Adrenal gland (tissue), 12 donors: ENCODE data around the gene LRP2. TPM values are rescaled to one million over a fixed set of nuclear protein-coding genes. Genes with fewer than 3 reads are reported as not detected.

Experiments used
- DNase-seq, 7 donors: peaks; one replicate each; pipeline ENCODE4 v3.0.0-alpha.2; 2019 to 2020
- H3K27ac ChIP-seq, 5 donors: fragments of 200-600 bp; sonication (generic) in 4 of 5; 1 replicate in 3 of 5; 2 replicates in 2 of 5; pipeline versions ENCODE4 v1.5.1 to v1.8.0; 2016 to 2020; ENCODE audit warnings: mild to moderate bottlenecking in 1 of 5
- H3K27me3 ChIP-seq: fragments of 200-600 bp; 2 replicates; pipeline ENCODE4 v1.8.0; 2021
- H3K36me3 ChIP-seq, 2 donors: fragments of 200-600 bp; replicated peaks in 1 of 2; 1 replicate in 1 of 2; 2 replicates in 1 of 2; pipeline versions ENCODE4 v1.5.1 to v1.8.0; 2018 to 2022
- H3K4me1 ChIP-seq, 2 donors: fragments of 200-600 bp; replicated peaks in 1 of 2; 1 replicate in 1 of 2; 2 replicates in 1 of 2; pipeline versions ENCODE4 v1.5.1 to v1.8.0; 2018 to 2021
- H3K4me3 ChIP-seq, 4 donors: fragments of 200-600 bp; sonication (generic) in 3 of 4; one replicate each; pipeline ENCODE4 v1.5.1; 2016 to 2018
- H3K9me3 ChIP-seq, 3 donors: fragments of 200-600 bp; sonication (generic) in 1 of 3; replicated peaks in 1 of 3; 1 replicate in 2 of 3; 2 replicates in 1 of 3; pipeline versions ENCODE4 v1.5.1 to v1.8.0; 2016 to 2021
- POLR2A ChIP-seq, 2 donors: fragments of 450-650 bp; IDR thresholded peaks; one replicate each; pipeline ENCODE4 v1.6.1; 2017; ENCODE audit warnings: antibody characterized with exemption in 2 of 2, mild to moderate bottlenecking in 2 of 2, moderate library complexity in 1 of 2
- WGBS, 4 donors: extraction: QIAGEN DNeasy Blood & Tissue Kit in 2 of 4; methylation state at CpG; one replicate each; pipeline versions ENCODE4 v1.1.5 to v1.1.7; 2013 to 2017; 5-methylcytosine and 5-hydroxymethylcytosine counted together
- intact Hi-C, 2 donors: fragments of 100-400 bp; cut with DNase I; formaldehyde crosslinking; loops; one replicate each; pipeline versions ENCODE4 v1.14.1 to v1.15.0; 2022 to 2023
- polyA plus RNA-seq, 3 donors: library from polyadenylated mRNA; stranded (reverse); fragments of 200-250 nt in 2 of 3; fragments of 350-450 nt in 1 of 3; fragmentation: Illumina TruSeq in 1 of 3; extraction: RNeasy Lipid Tissue Mini Kit (QIAGEN cat#74804) in 1 of 3; gene quantifications; one replicate each; pipeline ENCODE4 v1.2.3, GENCODE V29; 2013 to 2014
- total RNA-seq, 9 donors: library from RNA; depleted of rRNA in 4 of 9; stranded (reverse); fragments of >200 nt in 4 of 9; fragments of 120-200 nt in 1 of 9; fragmentation: NEBNext Ultra II Directional in 1 of 9; extraction: Animal tissue kit (Norgen Biotek cat#: 25700) in 1 of 9; gene quantifications; one replicate each; pipeline versions ENCODE4 v1.1.0 to v1.2.4, GENCODE V29; 2013 to 2023
- TF ChIP-seq, protein P1 (sequence below), 6 experiments: fragments of 450-650 bp in 4 of 6; fragments of 200-600 bp in 2 of 6; sonication (generic) in 1 of 6; IDR thresholded peaks; 1 replicate in 5 of 6; 2 replicates in 1 of 6; pipeline versions ENCODE4 v1.5.1 to v1.8.0; 2016 to 2021; ENCODE audit warnings: antibody characterized with exemption in 6 of 6, mild to moderate bottlenecking in 2 of 6, moderate library complexity in 1 of 6
- donor health status: healthy with polysubstance abuse.
- donor health status: Bipolar disorder and iron deficiency.
- donor health status: DM: yes; HTN: yes; CAD: no.
- donor health status: DM: no; HTN: no; CAD: no.
- donor health status: DM: no; HTN: no; CAD: no.
- donor health status: DM: yes; HTN: yes; CAD: no.

Gene LRP2
- total and polyA plus RNA-seq, 12 donors: 0.04 to 0.43 (median 0.10) TPM; not detected in 8

DNA sequence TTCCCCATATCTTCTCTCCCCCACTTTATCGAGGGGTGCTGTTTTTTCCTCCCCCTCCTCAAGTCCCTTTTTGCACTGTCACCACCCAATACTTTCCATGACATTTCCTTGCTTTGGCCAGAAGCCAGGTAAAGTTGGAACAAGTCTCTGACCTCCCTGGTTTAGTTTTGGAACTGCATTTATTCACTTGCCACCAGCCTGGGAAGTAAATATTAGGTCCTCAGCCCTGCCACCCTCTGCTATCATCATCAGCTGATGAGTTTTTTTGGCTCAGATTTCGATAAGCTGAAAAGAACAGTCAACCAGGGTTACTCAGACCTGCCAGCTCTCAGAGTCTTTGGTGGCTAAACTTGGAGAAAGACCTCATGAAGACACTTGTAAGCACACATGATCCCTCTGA is 246.0 kb downstream of the LRP2 start:
- no peak overlapping the region for H3K4me3 ChIP-seq
- H3K27ac ChIP-seq: no peak overlapping the region
- no peaks in the 10 kb centered on the region for H3K4me1 ChIP-seq
- TF ChIP-seq, protein P1, sequence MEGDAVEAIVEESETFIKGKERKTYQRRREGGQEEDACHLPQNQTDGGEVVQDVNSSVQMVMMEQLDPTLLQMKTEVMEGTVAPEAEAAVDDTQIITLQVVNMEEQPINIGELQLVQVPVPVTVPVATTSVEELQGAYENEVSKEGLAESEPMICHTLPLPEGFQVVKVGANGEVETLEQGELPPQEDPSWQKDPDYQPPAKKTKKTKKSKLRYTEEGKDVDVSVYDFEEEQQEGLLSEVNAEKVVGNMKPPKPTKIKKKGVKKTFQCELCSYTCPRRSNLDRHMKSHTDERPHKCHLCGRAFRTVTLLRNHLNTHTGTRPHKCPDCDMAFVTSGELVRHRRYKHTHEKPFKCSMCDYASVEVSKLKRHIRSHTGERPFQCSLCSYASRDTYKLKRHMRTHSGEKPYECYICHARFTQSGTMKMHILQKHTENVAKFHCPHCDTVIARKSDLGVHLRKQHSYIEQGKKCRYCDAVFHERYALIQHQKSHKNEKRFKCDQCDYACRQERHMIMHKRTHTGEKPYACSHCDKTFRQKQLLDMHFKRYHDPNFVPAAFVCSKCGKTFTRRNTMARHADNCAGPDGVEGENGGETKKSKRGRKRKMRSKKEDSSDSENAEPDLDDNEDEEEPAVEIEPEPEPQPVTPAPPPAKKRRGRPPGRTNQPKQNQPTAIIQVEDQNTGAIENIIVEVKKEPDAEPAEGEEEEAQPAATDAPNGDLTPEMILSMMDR (IDR thresholded peaks at IDR 0.05): no peak
- no peak for TF ChIP-seq POLR2A (IDR thresholded peaks at IDR 0.05)
- no peaks in the 10 kb centered on the region for H3K27me3 ChIP-seq
- WGBS, 4 donors: 43 to 57% (median 50%) methylated on average over 2 of the region's 2 CpGs
- no peaks in the 10 kb centered on the region for H3K9me3 ChIP-seq
- H3K36me3 ChIP-seq: no peaks in the 10 kb centered on the region
- no peak for DNase-seq
- intact Hi-C loops: no loop called here

DNA sequence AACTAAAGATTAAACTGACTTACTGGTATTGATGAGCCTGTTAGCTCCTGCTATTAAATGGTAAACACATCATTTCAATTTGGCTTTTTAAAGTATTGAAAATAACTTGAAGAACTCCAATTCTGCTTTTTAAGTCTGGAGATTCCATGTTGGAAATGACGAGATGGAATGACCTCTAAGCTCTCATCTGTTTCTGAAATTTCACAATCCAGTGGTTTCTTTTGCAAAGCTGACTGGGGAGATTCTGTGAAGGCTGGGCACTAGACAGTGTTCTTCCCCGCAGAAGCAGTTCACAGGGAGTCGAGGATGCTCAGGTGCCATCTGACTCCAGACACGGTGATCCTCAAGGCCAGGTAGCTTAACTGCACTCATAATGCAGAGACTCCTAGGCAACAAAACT is 248.3 kb downstream of the LRP2 start:
- no peaks in the 10 kb centered on the region for H3K9me3 ChIP-seq
- no peaks in the 10 kb centered on the region for H3K36me3 ChIP-seq
- H3K4me3 ChIP-seq: no peak overlapping the region
- WGBS, 4 donors: 82 to 85% (median 84%) methylated on average over 4 of the region's 4 CpGs
- no peak overlapping the region for H3K27ac ChIP-seq
- H3K4me1 ChIP-seq: no peaks in the 10 kb centered on the region
- TF ChIP-seq POLR2A (IDR thresholded peaks at IDR 0.05): no peak
- TF ChIP-seq, protein P1 (IDR thresholded peaks at IDR 0.05): no peak
- no peak for DNase-seq
- intact Hi-C loops: no loop called here
- H3K27me3 ChIP-seq: peaks cover 6% of the 10 kb centered on the region

DNA sequence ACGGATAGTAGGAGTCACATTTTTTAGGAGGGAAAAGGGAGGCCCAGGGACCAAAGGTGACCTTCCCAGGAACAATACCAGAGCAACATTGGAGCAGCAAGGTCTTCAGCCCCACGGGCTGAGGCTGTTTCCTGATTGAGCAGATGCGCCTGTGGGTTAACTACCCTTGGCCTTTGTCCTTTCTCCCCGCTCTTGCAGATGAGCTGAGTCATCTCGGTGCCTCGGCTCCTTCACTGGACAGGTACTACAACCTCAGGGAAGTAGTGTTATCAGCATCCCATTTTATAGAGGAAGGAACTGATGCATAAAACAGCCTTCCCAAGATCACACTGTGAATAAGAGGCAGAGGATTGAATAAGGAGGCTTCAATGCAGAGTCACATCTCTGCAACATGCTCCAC is 249.5 kb downstream of the LRP2 start:
- peaks cover 6% of the 10 kb centered on the region for H3K27me3 ChIP-seq
- no peaks in the 10 kb centered on the region for H3K4me1 ChIP-seq
- intact Hi-C loops: no loop called here
- no peak overlapping the region for H3K27ac ChIP-seq
- TF ChIP-seq POLR2A (IDR thresholded peaks at IDR 0.05): no peak
- TF ChIP-seq, protein P1 (IDR thresholded peaks at IDR 0.05): no peak
- no peak for DNase-seq
- H3K9me3 ChIP-seq: no peaks in the 10 kb centered on the region
- no peaks in the 10 kb centered on the region for H3K36me3 ChIP-seq
- H3K4me3 ChIP-seq: no peak overlapping the region
- 75 to 87% (median 84%) methylated on average over 6 of the region's 6 CpGs for WGBS, 4 donors

DNA sequence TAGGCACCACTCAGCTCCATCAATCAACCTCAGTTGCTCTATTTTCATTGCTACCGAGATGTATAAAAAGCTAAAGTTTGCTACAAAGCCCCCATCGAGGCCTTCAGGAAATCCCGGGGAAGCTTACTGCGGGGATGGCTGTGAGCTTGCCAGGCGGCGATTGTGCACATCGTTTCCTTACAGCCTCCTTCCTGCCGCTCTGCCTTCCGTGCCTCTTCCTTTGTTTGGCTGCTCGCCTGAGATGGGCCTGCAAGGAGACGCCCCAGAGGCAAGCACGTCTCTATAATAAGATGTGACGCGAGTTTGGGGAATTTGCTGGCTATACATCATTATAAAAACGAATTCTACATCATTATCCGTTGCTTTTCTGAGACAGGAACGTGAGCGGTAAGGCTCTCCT is 251.4 kb downstream of the LRP2 start:
- H3K36me3 ChIP-seq: no peaks in the 10 kb centered on the region
- no peaks in the 10 kb centered on the region for H3K4me1 ChIP-seq
- H3K27ac ChIP-seq: no peak overlapping the region
- WGBS, 4 donors: 49 to 56% (median 51%) methylated on average over 18 of the region's 18 CpGs
- no peaks in the 10 kb centered on the region for H3K9me3 ChIP-seq
- H3K27me3 ChIP-seq: peaks cover 6% of the 10 kb centered on the region
- no peak for DNase-seq
- intact Hi-C loops: no loop called here
- no peak for TF ChIP-seq POLR2A (IDR thresholded peaks at IDR 0.05)
- TF ChIP-seq, protein P1 (IDR thresholded peaks at IDR 0.05): no peak
- H3K4me3 ChIP-seq: no peak overlapping the region
